HEK293T (cell line): Measurements from ENCODE around the gene BEGAIN.

Experiments used
- BHLHE40 ChIP-seq: fragments of 450-650 bp; IDR thresholded peaks from 2 replicates; pipeline ENCODE4 v1.6.1; 2016; ENCODE audit warnings: mild to moderate bottlenecking, moderate library complexity, borderline replicate concordance
- SUZ12 ChIP-seq: fragments of 450-650 bp; IDR thresholded peaks from 2 replicates; pipeline ENCODE4 v1.6.1; 2016; ENCODE audit warnings: mild to moderate bottlenecking

GRCh38 chr14:100616854-100617409, 29.7 kb upstream of the BEGAIN start:
- TF ChIP-seq BHLHE40: no peak
- TF ChIP-seq SUZ12: no peak
